Left ventricle myocardium inferior (tissue), 1 donor: ENCODE results near the gene CFAP74. TPM values are rescaled to one million over a fixed set of nuclear protein-coding genes. Genes with fewer than 3 reads are reported as not detected.
A peak's percentile ranks its signal among the peaks of the same experiment; 100 is the strongest.

Experiments used
- DNase-seq: peaks from one replicate; pipeline ENCODE4 v3.0.0-alpha.2; 2020
- H3K27ac ChIP-seq: fragments of 200-600 bp; replicated peaks from 2 replicates; pipeline ENCODE4 v1.8.0; 2021
- H3K27me3 ChIP-seq: fragments of 200-600 bp; 2 replicates; pipeline ENCODE4 v1.8.0; 2021; ENCODE audit warnings: low read depth
- H3K36me3 ChIP-seq: fragments of 200-600 bp; 2 replicates; pipeline ENCODE4 v1.8.0; 2021
- H3K4me1 ChIP-seq: fragments of 200-600 bp; 2 replicates; pipeline ENCODE4 v1.8.0; 2021
- H3K4me3 ChIP-seq: fragments of 200-600 bp; 2 replicates; pipeline ENCODE4 v1.8.0; 2021; ENCODE audit warnings: mild to moderate bottlenecking, moderate library complexity
- H3K9me3 ChIP-seq: fragments of 200-600 bp; replicated peaks from 2 replicates; pipeline ENCODE4 v1.8.0; 2021
- intact Hi-C: fragments of 100-400 bp; cut with micrococcal nuclease; formaldehyde crosslinking; loops from one replicate; pipeline ENCODE4 v1.11.0; 2022
- total RNA-seq: library from RNA; stranded (reverse); fragmentation: NEBNext Ultra II Directional; extraction: Animal tissue kit (Norgen Biotek cat#: 25700); gene quantifications from one replicate; pipeline ENCODE4 v1.2.1, GENCODE V29; 2021
- TF ChIP-seq, protein P1 (sequence below): fragments of 200-600 bp; IDR thresholded peaks from 2 replicates; pipeline ENCODE4 v1.8.0; 2021; ENCODE audit warnings: antibody characterized with exemption, mild to moderate bottlenecking, borderline replicate concordance
- donor health status: DM: no; HTN: yes; CAD: no; lungs with severe emphysema.

The CFAP74 gene
- total RNA-seq, 1 donor from 2014 or later = not detected

DNA sequence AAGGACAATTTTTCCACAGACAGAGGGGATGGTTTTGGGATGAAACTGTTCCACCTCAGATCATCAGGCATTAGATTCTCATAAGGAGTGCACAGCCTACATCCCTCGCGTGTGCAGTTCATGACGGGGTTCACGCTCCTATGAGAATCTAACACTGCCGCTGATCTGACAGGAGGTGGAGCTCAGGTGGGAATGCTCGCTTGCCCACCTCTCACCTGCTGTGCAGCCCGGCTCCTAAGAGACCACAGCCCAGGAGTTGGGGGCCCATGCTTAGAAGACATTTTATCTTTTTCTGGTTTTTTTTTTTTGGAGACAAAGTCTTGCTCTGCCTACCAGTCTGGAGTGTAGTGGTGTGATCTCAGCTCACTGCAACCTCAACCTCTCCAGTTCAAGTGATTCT lies 128.7 kb downstream of the CFAP74 start:
- no peak overlapping the region for H3K27ac ChIP-seq
- peaks cover 4% of the 10 kb centered on the region for H3K36me3 ChIP-seq
- intact Hi-C loops = no loop called here
- DNase-seq = no peak
- H3K4me1 ChIP-seq = peaks cover 99% of the 10 kb centered on the region
- no peaks in the 10 kb centered on the region for H3K9me3 ChIP-seq
- no peaks in the 10 kb centered on the region for H3K27me3 ChIP-seq
- TF ChIP-seq, protein P1, sequence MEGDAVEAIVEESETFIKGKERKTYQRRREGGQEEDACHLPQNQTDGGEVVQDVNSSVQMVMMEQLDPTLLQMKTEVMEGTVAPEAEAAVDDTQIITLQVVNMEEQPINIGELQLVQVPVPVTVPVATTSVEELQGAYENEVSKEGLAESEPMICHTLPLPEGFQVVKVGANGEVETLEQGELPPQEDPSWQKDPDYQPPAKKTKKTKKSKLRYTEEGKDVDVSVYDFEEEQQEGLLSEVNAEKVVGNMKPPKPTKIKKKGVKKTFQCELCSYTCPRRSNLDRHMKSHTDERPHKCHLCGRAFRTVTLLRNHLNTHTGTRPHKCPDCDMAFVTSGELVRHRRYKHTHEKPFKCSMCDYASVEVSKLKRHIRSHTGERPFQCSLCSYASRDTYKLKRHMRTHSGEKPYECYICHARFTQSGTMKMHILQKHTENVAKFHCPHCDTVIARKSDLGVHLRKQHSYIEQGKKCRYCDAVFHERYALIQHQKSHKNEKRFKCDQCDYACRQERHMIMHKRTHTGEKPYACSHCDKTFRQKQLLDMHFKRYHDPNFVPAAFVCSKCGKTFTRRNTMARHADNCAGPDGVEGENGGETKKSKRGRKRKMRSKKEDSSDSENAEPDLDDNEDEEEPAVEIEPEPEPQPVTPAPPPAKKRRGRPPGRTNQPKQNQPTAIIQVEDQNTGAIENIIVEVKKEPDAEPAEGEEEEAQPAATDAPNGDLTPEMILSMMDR = no peak
- H3K4me3 ChIP-seq = no peak overlapping the region

DNA sequence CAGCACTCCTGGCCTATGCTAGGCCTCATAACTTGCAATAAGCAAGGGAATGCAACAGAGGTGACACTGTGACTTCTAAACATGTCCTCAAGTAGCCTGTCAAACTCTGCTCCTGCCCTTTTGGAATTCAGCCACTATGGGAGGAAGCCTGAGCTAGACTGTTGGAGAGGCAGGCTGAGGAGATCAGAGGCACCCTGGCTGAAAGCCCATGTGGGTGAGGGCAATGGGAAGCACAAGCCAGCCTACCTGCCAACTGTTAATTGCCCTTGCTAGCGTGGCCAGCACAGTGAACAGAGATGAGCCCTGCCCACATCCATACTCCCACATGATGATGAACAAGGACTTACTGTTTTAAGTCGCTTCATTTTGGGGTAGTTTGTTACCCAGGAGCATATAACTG lies 130.4 kb downstream of the CFAP74 start:
- intact Hi-C loops = no loop called here
- Histone ChIP-seq H3K9me3 (no peaks in the 10 kb centered on the region), H3K36me3 (no peaks in the 10 kb centered on the region), H3K4me1 (peaks cover 100% of the 10 kb centered on the region), H3K27ac (peak overlapping the region; percentile 86), H3K4me3 (no peak overlapping the region), H3K27me3 (no peaks in the 10 kb centered on the region)
- TF ChIP-seq, protein P1 = no peak
- DNase-seq = peak; percentile 78

DNA sequence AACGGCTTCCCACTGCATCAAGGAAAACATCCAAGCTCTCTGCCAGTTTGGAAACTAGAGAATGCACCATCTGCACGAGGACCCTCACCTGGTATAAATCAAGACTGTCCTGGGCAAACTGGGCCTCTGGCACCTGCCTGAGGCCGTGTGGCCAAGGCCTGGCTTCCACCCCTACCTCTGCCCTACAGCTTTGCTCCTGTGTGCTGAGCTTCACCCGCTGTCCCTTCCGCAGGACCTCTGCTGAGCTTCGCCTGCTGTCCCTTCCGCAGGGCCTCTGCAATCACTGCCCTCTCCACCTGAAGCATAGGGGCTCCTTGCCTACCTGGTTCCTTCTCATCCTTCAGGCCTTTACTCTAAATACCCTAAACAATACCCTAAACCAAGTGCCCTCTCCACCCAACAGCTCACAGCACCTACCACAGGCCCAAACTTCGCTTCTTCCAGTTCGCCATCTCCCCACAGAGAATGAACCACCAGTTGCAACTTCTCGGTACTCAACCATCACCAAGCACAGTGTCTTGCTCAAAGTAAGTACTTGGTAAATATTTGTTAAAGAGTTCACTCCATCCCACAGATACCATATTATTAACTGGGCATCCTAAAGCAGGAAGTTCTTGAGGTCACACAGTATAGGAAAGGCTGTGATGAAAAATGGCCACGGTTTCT lies 131.1 kb downstream of the CFAP74 start:
- Histone ChIP-seq H3K9me3 (no peaks in the 10 kb centered on the region), H3K36me3 (no peaks in the 10 kb centered on the region), H3K27ac (peak overlapping the region; percentile 86), H3K27me3 (no peaks in the 10 kb centered on the region), H3K4me3 (no peak overlapping the region), H3K4me1 (peaks cover 100% of the 10 kb centered on the region)
- no peak for DNase-seq
- intact Hi-C loops = no loop called here
- TF ChIP-seq, protein P1 = no peak

Other genes starting within 250 kb of the CFAP74 start
- gene NADK, start 225.3 kb downstream of the CFAP74 start, total RNA-seq = 25.3 TPM
- 158 TPM for gene GNB1, start 112.7 kb downstream of the CFAP74 start, total RNA-seq
- not detected for gene CALML6, start 88.5 kb downstream of the CFAP74 start, total RNA-seq
- 0.47 TPM for gene TMEM52, start 84.5 kb downstream of the CFAP74 start, total RNA-seq
- gene GABRD, start 15.6 kb upstream of the CFAP74 start, total RNA-seq = 0.41 TPM
- 19.1 TPM for gene PRKCZ, start 46.6 kb upstream of the CFAP74 start, total RNA-seq
- gene FAAP20, start 191.0 kb upstream of the CFAP74 start, total RNA-seq = 37.0 TPM
- gene SKI, start 224.5 kb upstream of the CFAP74 start, total RNA-seq = 37.9 TPM